ENCODE data around the gene BCL2L15. TPM values are rescaled to one million over a fixed set of nuclear protein-coding genes. Genes with fewer than 3 reads are reported as not detected.
A peak's percentile ranks its signal among the peaks of the same experiment; 100 is the strongest.

Gene BCL2L15
- polyA plus RNA-seq (0.03 to 0.09 TPM (median 0.08 TPM) in 3 replicates), polyA minus RNA-seq (0.07 to 0.83 TPM in 2 of 3 replicates, not detected in the other)
- not detected for polyA plus RNA-seq (2011; ENCODE audit: low read depth)
- 0.02 and 0.03 TPM in 2 replicates for polyA plus RNA-seq (2011; cell fraction: cytosol; rRNA removed)
- 0.15 and 0.17 TPM in 2 replicates for polyA plus RNA-seq (2011; cell fraction: nucleus; rRNA removed)
- 0.16 TPM in 1 of 2 replicates, not detected in the other for polyA plus RNA-seq (2012; ENCODE audit: low replicate concordance)
- polyA minus RNA-seq (2011; cell fraction: cytosol; rRNA and poly(A)+ RNA removed), result not detected
- not detected in 2 replicates for polyA minus RNA-seq (2011; cell fraction: nucleus; rRNA and poly(A)+ RNA removed)

GRCh38 chr1:113887402-113888175 lies at the start of gene BCL2L15:
Gene BCL2L15, minus strand, starts transcription at chr1:113887581. Its CDS starts 206 bp downstream, at chr1:113887375.
- dilution Hi-C loops (cut with MboI; ENCODE audit: extremely low pct_ligation_motif_present, low sequenced_read_pairs), result no loop called here
- FAIRE-seq (no peak), DNase-seq (ENCODE audit: low read depth, low spot score) (no peak)
- peak within 1 kb of the TSS; percentile 2 for H3K4me2 ChIP-seq (ENCODE audit: control insufficient read depth, extremely low read depth, insufficient read depth, low read depth, low read length)
- peak within 1 kb of the TSS; percentile 0 for H2AFZ ChIP-seq (ENCODE audit: control insufficient read depth, low read length)
- H3K36me3 ChIP-seq (ENCODE audit: control insufficient read depth in 2 of 2, extremely low read depth in 1 of 2, insufficient read depth in 2 of 2, low read length in 2 of 2), result no peaks in the 10 kb centered on the region
- H4K20me1 ChIP-seq (ENCODE audit: control insufficient read depth, extremely low read depth, insufficient read depth, low read length), result no peaks in the 10 kb centered on the region
- H3K9ac ChIP-seq (ENCODE audit: control insufficient read depth, extremely low read depth, insufficient read depth, low read length), result no peak within 1 kb of the TSS
- H3K9me1 ChIP-seq (ENCODE audit: control insufficient read depth, extremely low read depth, insufficient read depth, low read length), result no peaks in the 10 kb centered on the region
- no peak within 1 kb of the TSS for H3K27ac ChIP-seq (ENCODE audit: control insufficient read depth, insufficient read depth, low read length)
- peaks cover 15% of the 10 kb centered on the region for H3K4me1 ChIP-seq (ENCODE audit: control insufficient read depth, extremely low read depth, insufficient read depth, low read length)
- H3K9me3 ChIP-seq (ENCODE audit: control insufficient read depth, low read depth, low read length), result no peaks in the 10 kb centered on the region
- no peaks in the 10 kb centered on the region for H3K79me2 ChIP-seq (ENCODE audit: control insufficient read depth, insufficient read depth, low read length)
- no peak within 1 kb of the TSS for H3K4me3 ChIP-seq (ENCODE audit: control insufficient read depth in 2 of 3, extremely low read depth in 1 of 3, insufficient read depth in 2 of 3, low read depth in 1 of 3, low read length in 3 of 3)
- TF ChIP-seq EZH2 (IDR thresholded peaks at IDR 0.05; ENCODE audit: low read length) (no peak), CTCF (optimal IDR thresholded peaks at IDR 0.05 in 1 of 3, IDR thresholded peaks at IDR 0.05 in 1 of 3, conservative IDR thresholded peaks at IDR 0.05 in 1 of 3; ENCODE audit: extremely low read depth in 1 of 3, insufficient read depth in 2 of 3, low read length in 3 of 3) (no peak)
- no peaks in the 10 kb centered on the region for H3K27me3 ChIP-seq (ENCODE audit: control insufficient read depth, extremely low read depth, insufficient read depth, low read length)

DNA sequence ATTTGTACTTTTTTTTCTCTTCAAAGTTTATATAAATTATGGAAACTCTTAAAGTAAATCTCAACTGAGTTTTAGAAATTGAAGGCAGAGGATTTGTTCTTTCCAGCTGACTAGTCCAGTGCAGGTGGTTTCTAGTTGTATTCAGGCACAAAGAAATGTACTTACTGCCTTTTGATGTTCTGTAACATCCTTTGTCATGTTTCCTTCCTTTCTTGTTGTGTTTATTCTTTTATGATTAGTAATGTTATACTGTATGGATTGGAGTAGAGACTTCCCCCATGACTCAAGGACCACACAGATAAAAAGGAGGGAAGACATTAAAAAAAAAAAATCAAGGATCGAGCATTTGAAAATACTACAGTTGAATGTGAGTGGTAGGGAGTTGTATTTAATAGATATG lies 49.8 kb upstream of the BCL2L15 start:
- H3K27ac ChIP-seq (ENCODE audit: control insufficient read depth, insufficient read depth, low read length), result no peak overlapping the region
- H3K4me2 ChIP-seq (ENCODE audit: control insufficient read depth, extremely low read depth, insufficient read depth, low read depth, low read length), result no peak overlapping the region
- peaks cover 79% of the 10 kb centered on the region for H3K79me2 ChIP-seq (ENCODE audit: control insufficient read depth, insufficient read depth, low read length)
- no peak overlapping the region for H2AFZ ChIP-seq (ENCODE audit: control insufficient read depth, low read length)
- no peaks in the 10 kb centered on the region for H3K27me3 ChIP-seq (ENCODE audit: control insufficient read depth, extremely low read depth, insufficient read depth, low read length)
- peaks cover 3% of the 10 kb centered on the region for H3K9me1 ChIP-seq (ENCODE audit: control insufficient read depth, extremely low read depth, insufficient read depth, low read length)
- H3K9me3 ChIP-seq (ENCODE audit: control insufficient read depth, low read depth, low read length), result no peaks in the 10 kb centered on the region
- TF ChIP-seq CTCF (optimal IDR thresholded peaks at IDR 0.05 in 1 of 3, IDR thresholded peaks at IDR 0.05 in 1 of 3, conservative IDR thresholded peaks at IDR 0.05 in 1 of 3; ENCODE audit: extremely low read depth in 1 of 3, insufficient read depth in 2 of 3, low read length in 3 of 3) (no peak), EZH2 (IDR thresholded peaks at IDR 0.05; ENCODE audit: low read length) (no peak)
- DNase-seq (ENCODE audit: low read depth, low spot score) (no peak), FAIRE-seq (no peak)
- H3K9ac ChIP-seq (ENCODE audit: control insufficient read depth, extremely low read depth, insufficient read depth, low read length), result no peak overlapping the region
- peaks cover 4 to 13% of the 10 kb centered on the region in 2 experiments for H3K36me3 ChIP-seq (ENCODE audit: control insufficient read depth in 2 of 2, extremely low read depth in 1 of 2, insufficient read depth in 2 of 2, low read length in 2 of 2)
- no peaks in the 10 kb centered on the region for H4K20me1 ChIP-seq (ENCODE audit: control insufficient read depth, extremely low read depth, insufficient read depth, low read length)
- no peaks in the 10 kb centered on the region for H3K4me1 ChIP-seq (ENCODE audit: control insufficient read depth, extremely low read depth, insufficient read depth, low read length)
- H3K4me3 ChIP-seq (ENCODE audit: control insufficient read depth in 2 of 3, extremely low read depth in 1 of 3, insufficient read depth in 2 of 3, low read depth in 1 of 3, low read length in 3 of 3), result no peak overlapping the region
- dilution Hi-C loops (cut with MboI; ENCODE audit: extremely low pct_ligation_motif_present, low sequenced_read_pairs), result no loop called here
